Upper lobe of right lung (tissue), 1 donor: ENCODE data around the gene BICD1. TPM values are rescaled to one million over a fixed set of nuclear protein-coding genes. Genes with fewer than 3 reads are reported as not detected.
"Not testable (repeated sequence)": the region's sequence is repeated elsewhere in the genome, so short reads cannot be mapped to it uniquely, and the experiment has no call there.

Source experiments
- ATAC-seq: fragments of 200-7000 bp; cut with Tn5 transposase; one replicate; pipeline ENCODE4 v1.9.1; 2020; ENCODE audit warnings: mild to moderate bottlenecking, moderate library complexity
- DNase-seq: peaks from one replicate; pipeline ENCODE4 v3.0.0-alpha.2; 2020
- H3K27ac ChIP-seq: fragments of 200-600 bp; one replicate; pipeline ENCODE4 v1.8.0; 2022
- H3K27me3 ChIP-seq: fragments of 200-600 bp; one replicate; pipeline ENCODE4 v1.8.0; 2022; ENCODE audit warnings: mild to moderate bottlenecking
- H3K36me3 ChIP-seq: fragments of 200-600 bp; one replicate; pipeline ENCODE4 v1.8.0; 2022
- H3K4me1 ChIP-seq: fragments of 200-600 bp; one replicate; pipeline ENCODE4 v1.8.0; 2022
- H3K4me3 ChIP-seq: fragments of 200-600 bp; one replicate; pipeline ENCODE4 v1.8.0; 2022; ENCODE audit warnings: mild to moderate bottlenecking
- H3K9me3 ChIP-seq: fragments of 200-600 bp; one replicate; pipeline ENCODE4 v1.8.0; 2022
- intact Hi-C: fragments of 100-400 bp; cut with DNase I; formaldehyde crosslinking; loops from one replicate; pipeline ENCODE4 v1.11.0; 2022
- total RNA-seq: library from RNA; stranded (reverse); fragmentation: NEBNext Ultra II Directional; extraction: Animal tissue kit (Norgen Biotek cat#: 25700); gene quantifications from one replicate; pipeline ENCODE4 v1.2.1, GENCODE V29; 2021
- TF ChIP-seq, protein P1 (sequence below): fragments of 200-600 bp; IDR thresholded peaks from one replicate; pipeline ENCODE4 v1.8.0; 2022; ENCODE audit warnings: antibody characterized with exemption
- donor health status: DM: no; HTN: yes; CAD: no; lungs with severe emphysema.

BICD1 gene
- total RNA-seq, 1 donor from 2014 or later: 18.0 TPM

DNA sequence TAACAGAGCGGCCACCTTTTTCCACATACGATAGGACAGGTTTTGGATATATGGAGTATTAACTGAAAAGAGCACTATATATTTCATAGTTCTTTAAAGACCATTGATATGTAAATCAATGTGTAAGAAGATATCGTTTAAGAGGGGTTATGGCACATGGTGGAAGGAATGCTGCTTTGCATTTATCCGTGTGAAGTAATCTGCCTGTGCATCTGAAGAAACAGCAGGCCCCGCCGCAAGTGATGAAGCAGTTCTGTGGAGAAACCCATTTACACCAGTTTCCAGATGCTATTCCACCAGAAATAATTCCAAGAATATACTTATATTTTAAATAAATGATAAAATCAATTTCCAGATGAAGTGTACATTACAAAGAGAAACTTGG lies 72.4 kb downstream of the BICD1 start:
- ATAC-seq (no peak), DNase-seq (no peak)
- H3K9me3 ChIP-seq: no peaks in the 10 kb centered on the region
- no peak overlapping the region for H3K27ac ChIP-seq
- H3K36me3 ChIP-seq: no peaks in the 10 kb centered on the region
- H3K4me3 ChIP-seq: no peak overlapping the region
- no peaks in the 10 kb centered on the region for H3K4me1 ChIP-seq
- no peaks in the 10 kb centered on the region for H3K27me3 ChIP-seq
- TF ChIP-seq, protein P1, sequence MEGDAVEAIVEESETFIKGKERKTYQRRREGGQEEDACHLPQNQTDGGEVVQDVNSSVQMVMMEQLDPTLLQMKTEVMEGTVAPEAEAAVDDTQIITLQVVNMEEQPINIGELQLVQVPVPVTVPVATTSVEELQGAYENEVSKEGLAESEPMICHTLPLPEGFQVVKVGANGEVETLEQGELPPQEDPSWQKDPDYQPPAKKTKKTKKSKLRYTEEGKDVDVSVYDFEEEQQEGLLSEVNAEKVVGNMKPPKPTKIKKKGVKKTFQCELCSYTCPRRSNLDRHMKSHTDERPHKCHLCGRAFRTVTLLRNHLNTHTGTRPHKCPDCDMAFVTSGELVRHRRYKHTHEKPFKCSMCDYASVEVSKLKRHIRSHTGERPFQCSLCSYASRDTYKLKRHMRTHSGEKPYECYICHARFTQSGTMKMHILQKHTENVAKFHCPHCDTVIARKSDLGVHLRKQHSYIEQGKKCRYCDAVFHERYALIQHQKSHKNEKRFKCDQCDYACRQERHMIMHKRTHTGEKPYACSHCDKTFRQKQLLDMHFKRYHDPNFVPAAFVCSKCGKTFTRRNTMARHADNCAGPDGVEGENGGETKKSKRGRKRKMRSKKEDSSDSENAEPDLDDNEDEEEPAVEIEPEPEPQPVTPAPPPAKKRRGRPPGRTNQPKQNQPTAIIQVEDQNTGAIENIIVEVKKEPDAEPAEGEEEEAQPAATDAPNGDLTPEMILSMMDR: no peak
- intact Hi-C loops: no loop called here

DNA sequence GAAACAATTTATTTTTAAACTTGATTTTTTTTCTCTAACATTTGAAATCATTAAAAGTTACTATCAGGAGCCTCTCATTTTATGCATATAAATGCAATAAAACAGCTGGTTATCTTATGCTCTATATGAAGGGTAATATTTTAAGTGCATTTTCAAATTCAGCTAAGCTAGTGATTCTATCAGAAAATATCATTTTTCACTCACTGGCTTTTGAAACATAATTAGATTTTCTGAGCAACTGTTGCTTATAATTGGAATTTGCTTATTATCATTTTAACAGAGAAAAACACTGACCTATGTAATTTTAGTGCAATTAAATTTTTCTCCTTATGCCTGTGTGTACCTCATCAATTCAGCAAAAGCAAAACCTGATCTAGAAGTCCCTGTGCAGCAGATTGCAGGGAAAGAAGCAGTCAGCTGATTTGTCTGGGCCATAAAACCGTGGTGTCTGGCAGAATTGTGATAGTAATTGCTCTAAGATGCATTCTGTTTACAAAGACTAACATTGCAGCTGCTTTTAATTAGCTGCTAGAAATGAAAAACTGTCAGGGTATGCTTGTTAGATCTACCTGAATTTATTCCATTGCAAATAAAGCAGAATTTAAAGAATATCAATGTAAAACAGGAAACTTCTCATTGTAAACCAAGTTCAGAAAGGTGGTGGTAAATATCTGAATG lies 75.0 kb downstream of the BICD1 start:
- Histone ChIP-seq H3K9me3 (no peaks in the 10 kb centered on the region), H3K36me3 (no peaks in the 10 kb centered on the region), H3K4me3 (no peak overlapping the region), H3K4me1 (no peaks in the 10 kb centered on the region), H3K27me3 (no peaks in the 10 kb centered on the region), H3K27ac (no peak overlapping the region)
- DNase-seq: no peak
- no peak for ATAC-seq
- intact Hi-C loops: no loop called here
- TF ChIP-seq, protein P1: no peak

DNA sequence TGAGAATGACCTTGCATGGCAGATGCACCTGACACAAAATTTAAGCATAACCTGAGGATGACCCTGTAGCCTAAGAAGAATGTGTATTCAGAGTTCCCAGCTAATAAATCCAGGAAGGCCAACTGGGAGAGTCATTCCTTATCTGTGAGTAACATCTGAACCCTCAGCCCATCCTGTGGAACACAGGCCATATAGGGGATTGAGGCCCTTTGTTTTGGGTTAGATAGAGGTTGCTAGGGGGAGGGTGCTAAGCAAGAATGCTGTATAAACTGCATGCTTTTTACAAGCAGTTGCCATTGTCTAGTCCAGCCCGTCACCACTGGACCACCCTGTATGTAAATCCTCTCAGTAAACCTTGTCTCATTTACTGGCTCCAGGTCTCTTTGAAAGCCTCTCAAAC lies 77.0 kb downstream of the BICD1 start:
- H3K36me3 ChIP-seq: no peaks in the 10 kb centered on the region
- H3K4me3 ChIP-seq: no peak overlapping the region
- no peaks in the 10 kb centered on the region for H3K9me3 ChIP-seq
- H3K27me3 ChIP-seq: no peaks in the 10 kb centered on the region
- ATAC-seq (no peak), DNase-seq (no peak)
- intact Hi-C loops: no loop called here
- TF ChIP-seq, protein P1: no peak
- H3K27ac ChIP-seq: no peak overlapping the region
- H3K4me1 ChIP-seq: no peaks in the 10 kb centered on the region

DNA sequence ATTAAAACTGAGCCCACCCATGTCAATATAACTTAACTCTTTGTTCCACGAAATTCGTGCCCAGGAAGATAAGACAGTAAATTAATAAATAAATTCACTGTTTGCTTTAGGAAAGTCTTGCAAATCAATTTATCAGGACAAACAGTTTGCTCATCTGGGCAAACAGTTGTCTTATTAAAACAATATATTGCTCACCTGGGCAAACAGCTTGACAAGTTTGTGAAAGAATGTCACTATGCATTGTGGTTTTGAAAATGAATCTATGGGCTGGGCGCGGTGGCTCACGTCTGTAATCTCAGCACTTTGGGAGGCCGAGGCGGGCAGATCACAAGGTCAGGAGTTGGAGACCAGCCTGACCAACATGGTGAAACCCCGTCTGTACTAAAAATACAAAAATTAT lies 80.5 kb downstream of the BICD1 start:
- ATAC-seq, DNase-seq: not testable (repeated sequence)

DNA sequence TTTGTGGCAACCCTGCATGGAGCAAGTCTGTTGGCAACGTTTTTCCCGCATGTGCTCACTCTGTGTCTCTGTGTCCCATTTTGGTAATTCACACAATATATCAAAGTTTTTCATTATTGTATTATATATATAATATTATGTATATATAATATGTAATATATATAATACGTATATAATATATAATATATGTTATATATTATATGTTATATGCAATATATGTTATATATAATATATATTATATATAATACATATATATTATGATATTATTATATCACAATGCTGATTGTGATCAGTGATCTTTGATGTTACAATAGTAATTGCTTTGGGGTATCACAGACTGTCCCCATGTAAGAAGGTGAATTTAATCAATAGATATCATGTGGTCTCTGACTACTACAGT lies 84.8 kb downstream of the BICD1 start:
- no peak overlapping the region for H3K4me3 ChIP-seq
- TF ChIP-seq, protein P1: no peak
- no peaks in the 10 kb centered on the region for H3K36me3 ChIP-seq
- H3K4me1 ChIP-seq: no peaks in the 10 kb centered on the region
- H3K9me3 ChIP-seq: no peaks in the 10 kb centered on the region
- no peak overlapping the region for H3K27ac ChIP-seq
- intact Hi-C loops: no loop called here
- DNase-seq (no peak), ATAC-seq (no peak)
- H3K27me3 ChIP-seq: no peaks in the 10 kb centered on the region

More for the DNA sequence above, 80.5 kb downstream of the BICD1 start:
- H3K4me3 ChIP-seq, H3K4me1 ChIP-seq, intact Hi-C loops, H3K27ac ChIP-seq, H3K9me3 ChIP-seq, H3K27me3 ChIP-seq, H3K36me3 ChIP-seq: not testable (repeated sequence)

DNA sequence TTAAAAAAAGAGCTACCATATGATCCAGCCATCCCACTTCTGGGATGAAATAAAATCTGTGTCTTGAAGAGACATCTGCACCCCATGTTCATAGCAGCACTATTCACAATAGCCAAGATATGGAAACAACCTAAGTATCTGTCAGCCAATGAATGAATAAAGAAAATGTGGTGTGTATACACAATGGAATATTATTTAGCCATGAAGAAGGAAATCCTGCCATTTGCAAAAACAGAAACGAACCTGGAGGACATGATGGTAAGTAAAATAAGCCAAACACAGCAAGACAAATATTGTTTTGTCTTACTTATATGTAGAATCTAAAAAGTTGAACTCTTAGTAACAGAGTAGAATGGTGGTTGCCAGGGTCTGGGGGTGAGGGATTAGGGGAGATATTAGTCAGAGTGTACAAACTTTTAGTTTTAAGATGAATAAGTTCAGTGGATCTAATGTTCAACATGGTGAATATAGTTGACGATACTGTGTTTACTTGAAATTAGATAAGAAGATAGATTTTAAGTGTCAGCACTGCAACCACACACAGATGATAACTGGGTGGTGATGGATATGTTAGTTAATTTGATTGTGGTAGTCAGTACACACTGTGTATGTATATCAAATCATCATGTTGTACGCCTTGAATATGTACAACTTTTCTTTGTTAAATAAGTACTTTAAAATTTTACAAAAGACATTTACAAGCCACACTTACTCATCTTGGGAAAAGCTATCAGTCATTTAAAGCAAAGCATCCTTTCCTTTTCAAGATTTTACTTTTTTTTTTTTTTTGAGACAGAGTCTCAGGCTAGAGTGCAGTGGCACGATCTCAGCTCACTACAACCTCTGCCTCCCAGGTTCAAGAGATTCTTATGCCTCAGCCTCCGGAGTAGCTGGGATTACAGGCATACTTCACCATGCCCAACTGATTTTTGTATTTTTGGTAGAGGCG lies 89.9 kb downstream of the BICD1 start:
- Histone ChIP-seq H3K27me3 (no peaks in the 10 kb centered on the region), H3K9me3 (no peaks in the 10 kb centered on the region), H3K4me1 (no peaks in the 10 kb centered on the region), H3K36me3 (no peaks in the 10 kb centered on the region), H3K27ac (no peak overlapping the region), H3K4me3 (no peak overlapping the region)
- TF ChIP-seq, protein P1: no peak
- intact Hi-C loops: no loop called here
- DNase-seq (no peak), ATAC-seq (no peak)
